Right atrium auricular region (tissue), 2 donors: Measurements from ENCODE around the gene LHX1. TPM values are rescaled to one million over a fixed set of nuclear protein-coding genes. Genes with fewer than 3 reads are reported as not detected.

ENCODE experiments used
- DNase-seq: peaks from one replicate; pipeline ENCODE4 v3.0.0-alpha.2; 2019; ENCODE audit warnings: low spot score
- H3K27ac ChIP-seq, 2 donors: fragments of 200-600 bp; sonication (generic); 1 replicate in 1 of 2; 2 replicates in 1 of 2; pipeline ENCODE4 v1.5.1; 2016 to 2019
- H3K27me3 ChIP-seq, 2 donors: fragments of 200-600 bp; sonication (generic); one replicate each; pipeline versions ENCODE4 v1.5.1 to v1.6.0; 2017 to 2019
- H3K36me3 ChIP-seq: fragments of 200-600 bp; sonication (generic); one replicate; pipeline ENCODE4 v1.5.1; 2016
- H3K4me1 ChIP-seq, 2 donors: fragments of 200-600 bp; sonication (generic); one replicate each; pipeline versions ENCODE4 v1.5.1 to v1.6.0; 2017 to 2019
- H3K4me3 ChIP-seq, 2 donors: fragments of 200-600 bp; sonication (generic); 1 replicate in 1 of 2; 2 replicates in 1 of 2; pipeline ENCODE4 v1.5.1; 2017 to 2019; ENCODE audit warnings: mild to moderate bottlenecking in 1 of 2, moderate library complexity in 1 of 2
- H3K9me3 ChIP-seq, 2 donors: fragments of 200-600 bp; sonication (generic); one replicate each; pipeline ENCODE4 v1.5.1; 2019
- CTCF ChIP-seq, 2 donors: fragments of 200-600 bp; sonication (generic); IDR thresholded peaks; one replicate each; pipeline ENCODE4 v1.5.1; 2019; ENCODE audit warnings: antibody characterized with exemption in 2 of 2
- total RNA-seq, 2 donors: library from RNA; depleted of rRNA; stranded (reverse); fragments of >200 nt; gene quantifications; one replicate each; pipeline ENCODE4 v1.1.0, GENCODE V29; 2016

The LHX1 gene
- total RNA-seq, 2 donors from 2014 or later, result not detected

DNA sequence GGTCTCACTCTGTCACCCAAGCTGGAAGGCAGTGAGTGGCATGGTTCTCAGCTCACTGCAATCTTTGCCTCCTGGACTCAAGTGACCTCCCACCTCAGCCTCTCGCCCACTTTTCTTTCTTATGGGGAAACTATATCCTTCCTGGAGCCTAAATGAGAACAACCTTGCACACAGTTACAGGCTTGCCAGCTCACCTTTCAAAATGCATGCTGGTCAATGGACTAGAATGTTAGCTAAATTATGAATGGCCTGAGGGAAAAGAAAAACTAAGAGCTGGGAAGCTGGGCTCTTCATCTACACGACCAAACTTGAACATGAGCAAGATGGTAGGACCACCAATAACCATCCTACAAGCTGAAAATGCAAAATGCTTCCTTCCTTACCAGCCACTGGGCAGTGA, 10.6 kb upstream of the LHX1 start:
- Histone ChIP-seq H3K27ac (no peak overlapping the region), H3K9me3 (no peaks in the 10 kb centered on the region), H3K36me3 (no peaks in the 10 kb centered on the region), H3K27me3 (peaks cover 18 to 33% of the 10 kb centered on the region in 2 donors), H3K4me1 (peaks cover 0 to 8% of the 10 kb centered on the region in 2 donors), H3K4me3 (no peak overlapping the region)
- TF ChIP-seq CTCF (IDR thresholded peaks at IDR 0.05), result no peak
- no peak for DNase-seq

- TF ChIP-seq CTCF (IDR thresholded peaks at IDR 0.05), result no peak
- no peaks in the 10 kb centered on the region for H3K36me3 ChIP-seq
- H3K4me1 ChIP-seq, result peaks cover 0 to 28% of the 10 kb centered on the region in 2 donors
- no peak for DNase-seq
- no peak overlapping the region for H3K4me3 ChIP-seq
- H3K27ac ChIP-seq, result no peak overlapping the region
- H3K9me3 ChIP-seq, result no peaks in the 10 kb centered on the region
- peaks cover 35 to 51% of the 10 kb centered on the region in 2 donors for H3K27me3 ChIP-seq
Measured at GRCh38 chr17:36928471-36929345, 8.6 kb upstream of the LHX1 start.

DNA sequence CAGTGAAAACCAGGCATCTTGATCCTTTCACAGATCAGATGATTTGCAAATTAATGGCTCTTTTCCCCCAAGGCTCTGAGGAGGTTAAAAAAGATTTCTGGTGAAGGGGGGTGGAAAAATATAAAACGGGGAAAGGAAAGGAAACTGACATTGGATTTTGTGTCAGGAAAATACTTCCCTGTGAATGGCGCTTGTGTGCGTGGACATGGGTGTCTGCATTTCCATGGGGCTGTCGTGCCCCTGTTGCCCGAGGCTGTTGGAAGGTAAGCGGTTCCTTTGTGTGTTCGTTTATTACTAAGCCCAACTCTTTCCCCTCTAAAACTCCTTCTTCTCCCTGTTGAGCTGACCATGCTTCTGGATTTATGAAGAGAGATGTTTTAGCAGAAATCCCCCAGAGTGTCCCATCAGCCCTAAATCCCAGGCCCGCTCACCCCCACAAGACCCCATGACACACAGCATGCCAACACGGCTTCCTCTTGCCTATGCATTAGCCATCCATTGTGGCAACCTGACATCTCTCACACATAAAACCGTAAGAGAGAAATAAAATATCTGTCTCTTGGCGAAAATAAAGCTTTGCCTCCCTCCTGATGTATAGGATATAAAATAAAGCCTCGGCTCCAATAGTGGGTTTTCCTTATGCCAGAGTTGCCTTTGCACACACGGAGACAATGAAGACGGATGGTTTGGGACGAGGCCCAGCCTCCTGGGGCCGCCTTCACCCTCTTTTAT, 7.3 kb upstream of the LHX1 start:
- TF ChIP-seq CTCF (IDR thresholded peaks at IDR 0.05), result no peak
- Histone ChIP-seq H3K4me3 (no peak overlapping the region), H3K4me1 (peaks cover 0 to 41% of the 10 kb centered on the region in 2 donors), H3K27me3 (peaks cover 46 to 64% of the 10 kb centered on the region in 2 donors), H3K36me3 (no peaks in the 10 kb centered on the region), H3K27ac (no peak overlapping the region), H3K9me3 (no peaks in the 10 kb centered on the region)
- no peak for DNase-seq

GRCh38 chr17:36930583-36930900, 6.7 kb upstream of the LHX1 start:
- Histone ChIP-seq H3K27me3 (peaks cover 52 to 70% of the 10 kb centered on the region in 2 donors), H3K27ac (no peak overlapping the region), H3K9me3 (no peaks in the 10 kb centered on the region), H3K4me3 (no peak overlapping the region), H3K4me1 (peaks cover 0 to 47% of the 10 kb centered on the region in 2 donors), H3K36me3 (no peaks in the 10 kb centered on the region)
- TF ChIP-seq CTCF (IDR thresholded peaks at IDR 0.05), result no peak
- DNase-seq, result no peak

DNA sequence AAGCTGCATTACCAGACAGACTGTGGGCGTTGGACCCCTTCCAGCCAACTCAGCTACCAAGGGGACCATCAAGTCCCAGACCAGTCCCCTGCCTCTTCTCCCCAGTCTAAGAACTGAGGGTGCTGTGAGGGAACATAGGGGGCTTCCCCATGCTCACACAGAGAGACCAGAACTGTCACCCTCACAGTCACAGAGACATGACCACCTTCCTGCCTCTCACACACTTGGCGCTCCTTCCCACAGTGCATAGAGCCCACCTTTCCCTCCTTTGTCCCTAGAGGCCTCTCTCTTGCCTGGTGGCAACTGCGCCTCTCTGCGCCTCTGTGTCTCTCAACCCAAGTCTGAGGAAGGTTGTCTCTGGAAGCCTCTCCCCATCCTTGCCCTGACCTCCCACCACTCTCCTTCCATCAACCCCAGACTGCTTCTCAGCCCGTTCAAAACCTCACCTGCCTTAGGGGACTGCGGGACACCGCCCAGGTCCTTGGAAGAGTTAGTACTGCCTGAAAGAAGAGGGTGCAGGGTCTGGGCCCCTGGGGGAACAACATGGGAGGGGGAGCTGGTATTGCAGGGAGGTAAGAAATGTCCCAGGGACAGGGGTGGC, 6.1 kb upstream of the LHX1 start:
- Histone ChIP-seq H3K4me3 (no peak overlapping the region), H3K27ac (no peak overlapping the region), H3K27me3 (peaks cover 57 to 76% of the 10 kb centered on the region in 2 donors), H3K9me3 (no peaks in the 10 kb centered on the region), H3K36me3 (no peaks in the 10 kb centered on the region), H3K4me1 (peaks cover 0 to 53% of the 10 kb centered on the region in 2 donors)
- no peak for TF ChIP-seq CTCF (IDR thresholded peaks at IDR 0.05)
- DNase-seq, result no peak
